HepG2 (cell line): ENCODE data around the gene COG4. TPM values are rescaled to one million over a fixed set of nuclear protein-coding genes. Genes with fewer than 3 reads are reported as not detected.

Experiments used
- ATAC-seq: fragments of 200-7000 bp; cut with Tn5 transposase; 3 replicates; pipeline ENCODE4 v1.9.1; 2020; ENCODE audit warnings: mild to moderate bottlenecking, moderate library complexity
- BruUV-seq: library from RNA; stranded (reverse); fragments of 400-500 nt; replicated peaks from 2 replicates; lab custom pipeline; 2021; lab: Mats Ljungman, UMichigan
- CTCF ChIA-PET: fragments of 300-600 bp; formaldehyde crosslinking; extraction: SDS; loops from one replicate; lab custom pipeline; 2021; ENCODE audit warnings: low total read pairs, inconsistent platforms, low intra/inter-chr PET ratio; lab: Yijun Ruan, JAX
- POLR2A ChIA-PET: fragments of 350-600 bp; sonication (Branson Sonifier 250); formaldehyde crosslinking; loops from one replicate; lab custom pipeline; 2020; ENCODE audit warnings: antibody characterized with exemption, inconsistent platforms; lab: Yijun Ruan, JAX
- DNase-seq: peaks from one replicate; pipeline ENCODE4 v3.0.0-alpha.2; 2015; ENCODE audit warnings: low spot score
- FAIRE-seq: peaks from 3 replicates; lab custom pipeline; 2011; peaks lifted over from hg19 to GRCh38; lab: Jason Lieb, UNC
- H2AFZ ChIP-seq: one replicate; pipeline ENCODE4 v1.6.1; 2011; ENCODE audit warnings: low read length, inconsistent platforms
- H3K27ac ChIP-seq: fragments of 300-600 bp; 3 replicates; pipeline ENCODE4 v1.8.0; 2011; ENCODE audit warnings: mixed run types, mild to moderate bottlenecking, mixed read lengths, low read length, inconsistent platforms; ENCODE audit not compliant: insufficient read depth; ENCODE audit errors: extremely low read length
- H3K27me3 ChIP-seq, 2 experiments: fragments of 200-600 bp in 1 of 2; 2 replicates in 1 of 2; 3 replicates in 1 of 2; pipeline versions ENCODE4 v1.6.0 to v1.8.0; 2011; ENCODE audit warnings: low read length in 2 of 2, mild to moderate bottlenecking in 2 of 2, moderate library complexity in 2 of 2, inconsistent platforms in 1 of 2; ENCODE audit not compliant: insufficient read depth in 2 of 2, control insufficient read depth in 1 of 2
- H3K36me3 ChIP-seq, 2 experiments: fragments of 200-600 bp in 1 of 2; replicated peaks in 1 of 2; 2 replicates in 1 of 2; 3 replicates in 1 of 2; pipeline versions ENCODE4 v1.5.1 to v1.8.0; 2011; ENCODE audit warnings: low read length in 2 of 2, inconsistent platforms in 1 of 2; ENCODE audit not compliant: insufficient read depth in 2 of 2, control insufficient read depth in 1 of 2
- H3K4me1 ChIP-seq: 2 replicates; pipeline ENCODE4 v1.5.1; 2012; ENCODE audit warnings: low read length, inconsistent platforms; ENCODE audit not compliant: insufficient read depth
- H3K4me2 ChIP-seq: 2 replicates; pipeline ENCODE4 v1.6.0; 2011; ENCODE audit warnings: low read depth, low read length, inconsistent platforms
- H3K4me3 ChIP-seq, 3 experiments: fragments of 200-600 bp in 1 of 3; sonication (generic), shearing (Covaris generic) in 1 of 3; replicated peaks in 1 of 3; 2 replicates each; pipeline ENCODE4 v1.5.1; 2011 to 2016; ENCODE audit warnings: low read length in 3 of 3, inconsistent platforms in 2 of 3, low read depth in 2 of 3, mild to moderate bottlenecking in 2 of 3, control low read depth in 1 of 3, mixed read lengths in 1 of 3; ENCODE audit not compliant: insufficient read depth in 1 of 3
- H3K79me2 ChIP-seq: one replicate; pipeline ENCODE4 v1.6.1; 2011; ENCODE audit warnings: low read length, inconsistent platforms; ENCODE audit not compliant: insufficient read depth
- H3K9ac ChIP-seq: 2 replicates; pipeline ENCODE4 v1.6.0; 2011; ENCODE audit warnings: mild to moderate bottlenecking, low read depth, low read length, inconsistent platforms; ENCODE audit not compliant: insufficient read depth
- H3K9me3 ChIP-seq: 2 replicates; pipeline ENCODE4 v1.5.1; 2012; ENCODE audit warnings: mild to moderate bottlenecking, low read length
- H4K20me1 ChIP-seq: 2 replicates; pipeline ENCODE4 v1.6.0; 2011; ENCODE audit warnings: inconsistent platforms, mild to moderate bottlenecking, low read length, moderate library complexity; ENCODE audit not compliant: insufficient read depth
- CAMTA2 ChIP-seq: sonication (generic); formaldehyde crosslinking; IDR thresholded peaks from 2 replicates; pipeline ENCODE4 v1.4.0; 2020; ENCODE audit warnings: mild to moderate bottlenecking, missing genetic modification reagents, borderline replicate concordance
- JUND ChIP-seq: sonication (generic); formaldehyde crosslinking; IDR thresholded peaks from 2 replicates; pipeline ENCODE4 v1.8.0; 2022; ENCODE audit warnings: mild to moderate bottlenecking, missing genetic modification reagents
- NFYC ChIP-seq: IDR thresholded peaks from 2 replicates; pipeline ENCODE4 v1.6.1; 2016; ENCODE audit warnings: missing genetic modification reagents, missing compliant biosample characterization
- POLR2AphosphoS5 ChIP-seq: IDR thresholded peaks from 2 replicates; pipeline ENCODE4 v1.6.1; 2012; ENCODE audit warnings: low read depth, low read length
- RBFOX2 ChIP-seq: fragments of 200-400 bp; formaldehyde crosslinking; IDR thresholded peaks from 2 replicates; pipeline ENCODE4 v1.6.1; 2017; ENCODE audit warnings: low read depth, mild to moderate bottlenecking, low read length
- SYNCRIP ChIP-seq: fragments of 200-400 bp; formaldehyde crosslinking; IDR thresholded peaks from 2 replicates; pipeline ENCODE4 v1.6.1; 2018; ENCODE audit warnings: mild to moderate bottlenecking, low read depth, low read length; ENCODE audit not compliant: insufficient read depth
- ZNF121 ChIP-seq: sonication (generic); formaldehyde crosslinking; IDR thresholded peaks from 2 replicates; pipeline ENCODE4 v1.5.0; 2020; ENCODE audit warnings: mild to moderate bottlenecking, missing genetic modification reagents
- ZNF124 ChIP-seq: sonication (generic); formaldehyde crosslinking; IDR thresholded peaks from 2 replicates; pipeline ENCODE4 v1.4.0; 2020; ENCODE audit warnings: missing genetic modification reagents
- ZNF605 ChIP-seq: sonication (generic); formaldehyde crosslinking; IDR thresholded peaks from 2 replicates; pipeline ENCODE4 v1.8.0; 2022; ENCODE audit warnings: mild to moderate bottlenecking, missing genetic modification reagents
- WGBS: methylation state at CpG from one replicate; pipeline ENCODE4 v1.1.6; 2017; ENCODE audit warnings: low lambda C conversion rate; 5-methylcytosine and 5-hydroxymethylcytosine counted together
- in situ Hi-C: cut with HindIII; loops from 2 replicates; pipeline ENCODE4 v1.10.0; 2017; ENCODE audit warnings: low pct_unique_long_range_greater_than_20kb; ENCODE audit not compliant: extremely low pct_ligation_motif_present
- intact Hi-C: fragments of 100-400 bp; cut with micrococcal nuclease; formaldehyde crosslinking; loops from one replicate; pipeline ENCODE4 v1.10.0; 2022; ENCODE audit not compliant: unreplicated experiment
- polyA plus RNA-seq, 8 experiments: library from polyadenylated mRNA; depleted of rRNA in 3 of 8; stranded (reverse) in 7 of 8; unstranded in 1 of 8; fragments of >200 nt; fragmentation: Illumina TruSeq in 4 of 8; extraction: Trizol in 4 of 8; gene quantifications; 2 replicates each; pipeline versions ENCODE4 v1.2.1 to v1.2.3, GENCODE V29; 2011 to 2016; ENCODE audit warnings: low read depth in 4 of 8, missing spikeins in 1 of 8, mixed read lengths in 1 of 8; ENCODE audit not compliant: insufficient read depth in 1 of 8
- total RNA-seq, 5 experiments: library from RNA; depleted of rRNA; stranded (reverse); fragments of >200 nt; fragmentation: Illumina TruSeq; extraction: Trizol; gene quantifications; 2 replicates each; pipeline ENCODE4 v1.2.3, GENCODE V29; 2016; ENCODE audit warnings: low read depth in 1 of 5
- TF ChIP-seq, protein P1 (sequence below): IDR thresholded peaks from 2 replicates; pipeline ENCODE4 v1.6.1; 2016; ENCODE audit warnings: missing biosample characterization, missing genetic modification reagents, low read depth
- TF ChIP-seq, protein P2 (sequence below): sonication (generic); formaldehyde crosslinking; IDR thresholded peaks from 2 replicates; pipeline ENCODE4 v1.4.0; 2020; ENCODE audit warnings: missing genetic modification reagents, borderline replicate concordance
- TF ChIP-seq, protein P3 (sequence below): sonication (generic); formaldehyde crosslinking; IDR thresholded peaks from 2 replicates; pipeline ENCODE4 v1.8.1; 2022; ENCODE audit warnings: low read depth, mild to moderate bottlenecking, missing genetic modification reagents

The COG4 gene
- total and polyA plus RNA-seq, 2 of the 13 experiments (the other 11 are each of a cell fraction or from before 2014, with no cell fraction given), result 51.1 to 73.8 TPM

DNA sequence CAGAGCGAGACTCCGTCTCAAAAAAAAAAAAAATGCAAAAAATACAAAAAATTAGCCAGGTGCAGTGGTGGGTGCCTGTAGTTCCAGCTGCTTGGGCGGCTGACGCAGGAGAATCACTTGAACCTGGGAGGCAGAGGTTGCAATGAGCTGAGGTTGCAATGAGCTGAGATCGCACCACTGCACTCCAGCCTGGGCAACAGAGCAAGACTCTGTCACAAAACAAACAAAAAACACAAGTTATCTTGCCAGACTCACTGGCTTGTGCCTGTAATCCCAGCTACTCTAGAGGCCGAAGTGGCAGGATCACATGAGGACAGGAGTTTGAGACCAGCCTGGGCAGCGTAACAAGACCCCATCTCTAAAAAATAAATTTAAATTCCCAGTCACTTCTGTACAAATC lies 81.0 kb downstream of the COG4 start:
- H3K9ac ChIP-seq, result no peak overlapping the region
- TF ChIP-seq ZNF121 (CRISPR knock-in tag) (peak; percentile 96), ZNF124 (CRISPR knock-in tag) (no peak)
- TF ChIP-seq, all 625 proteins: peak for 1
- no peak for DNase-seq
- intact Hi-C loops (no loop called here), in situ Hi-C loops (no loop called here)
- no TSS peak for BruUV-seq
- ChIA-PET CTCF (no interaction called here), POLR2A (interaction anchor here (5.4 to 8.3 kb wide), 3 partner anchors 12 to 62 kb away, joined by 61 to 78 read pairs (median 75); partner anchors contain the start of gene FCSK)
- Histone ChIP-seq H3K4me2 (no peak overlapping the region), H3K27me3 (no peaks in the 10 kb centered on the region; a peak in 1 of 5 replicates), H4K20me1 (no peaks in the 10 kb centered on the region), H3K79me2 (peaks cover 12% of the 10 kb centered on the region), H3K9me3 (no peaks in the 10 kb centered on the region), H3K4me3 (no peak overlapping the region), H2AFZ (no peak overlapping the region), H3K36me3 (no peaks in the 10 kb centered on the region), H3K27ac (no peak overlapping the region), H3K4me1 (peaks cover 60% of the 10 kb centered on the region)
- no peak for FAIRE-seq
- WGBS, result 76% methylated on average over 7 of the region's 7 CpGs
- ATAC-seq, result no peak

DNA sequence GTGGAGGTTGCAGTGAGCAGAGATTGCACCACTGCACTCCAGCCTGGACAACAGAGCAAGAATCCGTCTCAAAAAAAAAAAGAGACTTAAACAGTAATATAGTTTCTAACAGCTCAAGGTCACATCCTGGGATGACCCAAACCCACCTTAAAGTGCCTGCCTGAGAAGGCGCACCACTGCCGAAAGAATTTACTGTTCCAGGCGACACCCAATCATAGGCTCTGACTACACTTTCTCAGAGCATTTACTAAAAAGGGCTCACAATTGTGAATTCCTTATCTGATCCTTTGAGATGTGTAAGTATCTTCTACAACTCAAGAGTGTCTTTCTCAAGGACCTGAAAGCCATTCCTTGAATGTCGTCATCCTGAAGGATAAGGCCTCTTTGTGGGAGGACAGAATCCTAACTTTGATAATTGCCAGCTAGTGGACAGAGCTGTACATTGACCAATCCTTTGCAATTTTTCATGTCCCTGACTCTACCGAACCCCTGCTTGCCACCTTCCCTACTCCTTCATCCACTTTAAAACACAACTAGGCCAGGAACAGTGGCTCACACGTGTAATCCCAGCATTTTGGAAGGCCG lies 81.9 kb downstream of the COG4 start:
- ATAC-seq (no peak), DNase-seq (no peak), FAIRE-seq (peak; percentile 32)
- H3K4me1 ChIP-seq, result peaks cover 60% of the 10 kb centered on the region
- H3K4me2 ChIP-seq, result peak overlapping the region; percentile 34
- ChIA-PET CTCF (no interaction called here), POLR2A (interaction anchor here (0.7 to 8.3 kb wide), 6 partner anchors 9 to 94 kb away, joined by 3 to 78 read pairs (median 35); partner anchors contain the start of genes DDX19A and FCSK)
- H3K9me3 ChIP-seq, result no peaks in the 10 kb centered on the region
- H4K20me1 ChIP-seq, result no peaks in the 10 kb centered on the region
- H3K9ac ChIP-seq, result no peak overlapping the region
- peak overlapping the region; percentile 45 for H2AFZ ChIP-seq
- no TSS peak for BruUV-seq
- in situ Hi-C loops (no loop called here), intact Hi-C loops (no loop called here)
- H3K27me3 ChIP-seq, result no peaks in the 10 kb centered on the region; a peak in 1 of 5 replicates
- H3K79me2 ChIP-seq, result peaks cover 20% of the 10 kb centered on the region
- no peaks in the 10 kb centered on the region for H3K36me3 ChIP-seq
- no peak overlapping the region for H3K4me3 ChIP-seq
- 28% methylated on average over 8 of the region's 8 CpGs for WGBS
- no peak overlapping the region for H3K27ac ChIP-seq
- TF ChIP-seq RBFOX2 (no peak), NFYC (no peak), SYNCRIP (no peak), POLR2AphosphoS5 (no peak), CAMTA2 (CRISPR knock-in tag) (peak; percentile 55; the same call in 1 of the 2 replicates), ZNF605 (CRISPR knock-in tag) (0 out of 2 replicates have a peak, but pooled peaks have one; percentile 13), JUND (CRISPR knock-in tag) (no peak)
- TF ChIP-seq, protein P1, sequence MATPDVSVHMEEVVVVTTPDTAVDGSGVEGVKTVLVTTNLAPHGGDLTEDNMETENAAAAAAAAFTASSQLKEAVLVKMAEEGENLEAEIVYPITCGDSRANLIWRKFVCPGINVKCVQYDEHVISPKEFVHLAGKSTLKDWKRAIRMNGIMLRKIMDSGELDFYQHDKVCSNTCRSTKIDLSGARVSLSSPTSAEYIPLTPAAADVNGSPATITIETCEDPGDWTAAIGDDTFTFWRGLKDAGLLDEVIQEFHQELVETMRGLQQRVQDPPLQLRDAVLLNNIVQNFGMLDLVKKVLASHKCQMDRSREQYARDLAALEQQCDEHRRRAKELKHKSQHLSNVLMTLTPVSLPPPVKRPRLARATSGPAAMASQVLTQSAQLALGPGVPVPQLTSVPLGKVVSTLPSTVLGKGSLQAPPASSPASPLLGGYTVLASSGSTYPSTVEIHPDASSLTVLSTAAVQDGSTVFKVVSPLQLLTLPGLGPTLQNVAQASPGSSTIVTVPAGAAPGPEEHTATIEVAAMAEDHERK (CRISPR knock-in tag), result no peak
- TF ChIP-seq, protein P2, sequence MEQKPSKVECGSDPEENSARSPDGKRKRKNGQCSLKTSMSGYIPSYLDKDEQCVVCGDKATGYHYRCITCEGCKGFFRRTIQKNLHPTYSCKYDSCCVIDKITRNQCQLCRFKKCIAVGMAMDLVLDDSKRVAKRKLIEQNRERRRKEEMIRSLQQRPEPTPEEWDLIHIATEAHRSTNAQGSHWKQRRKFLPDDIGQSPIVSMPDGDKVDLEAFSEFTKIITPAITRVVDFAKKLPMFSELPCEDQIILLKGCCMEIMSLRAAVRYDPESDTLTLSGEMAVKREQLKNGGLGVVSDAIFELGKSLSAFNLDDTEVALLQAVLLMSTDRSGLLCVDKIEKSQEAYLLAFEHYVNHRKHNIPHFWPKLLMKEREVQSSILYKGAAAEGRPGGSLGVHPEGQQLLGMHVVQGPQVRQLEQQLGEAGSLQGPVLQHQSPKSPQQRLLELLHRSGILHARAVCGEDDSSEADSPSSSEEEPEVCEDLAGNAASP, result peak; percentile 20; the same call in 1 of the 2 replicates
- TF ChIP-seq, protein P3, sequence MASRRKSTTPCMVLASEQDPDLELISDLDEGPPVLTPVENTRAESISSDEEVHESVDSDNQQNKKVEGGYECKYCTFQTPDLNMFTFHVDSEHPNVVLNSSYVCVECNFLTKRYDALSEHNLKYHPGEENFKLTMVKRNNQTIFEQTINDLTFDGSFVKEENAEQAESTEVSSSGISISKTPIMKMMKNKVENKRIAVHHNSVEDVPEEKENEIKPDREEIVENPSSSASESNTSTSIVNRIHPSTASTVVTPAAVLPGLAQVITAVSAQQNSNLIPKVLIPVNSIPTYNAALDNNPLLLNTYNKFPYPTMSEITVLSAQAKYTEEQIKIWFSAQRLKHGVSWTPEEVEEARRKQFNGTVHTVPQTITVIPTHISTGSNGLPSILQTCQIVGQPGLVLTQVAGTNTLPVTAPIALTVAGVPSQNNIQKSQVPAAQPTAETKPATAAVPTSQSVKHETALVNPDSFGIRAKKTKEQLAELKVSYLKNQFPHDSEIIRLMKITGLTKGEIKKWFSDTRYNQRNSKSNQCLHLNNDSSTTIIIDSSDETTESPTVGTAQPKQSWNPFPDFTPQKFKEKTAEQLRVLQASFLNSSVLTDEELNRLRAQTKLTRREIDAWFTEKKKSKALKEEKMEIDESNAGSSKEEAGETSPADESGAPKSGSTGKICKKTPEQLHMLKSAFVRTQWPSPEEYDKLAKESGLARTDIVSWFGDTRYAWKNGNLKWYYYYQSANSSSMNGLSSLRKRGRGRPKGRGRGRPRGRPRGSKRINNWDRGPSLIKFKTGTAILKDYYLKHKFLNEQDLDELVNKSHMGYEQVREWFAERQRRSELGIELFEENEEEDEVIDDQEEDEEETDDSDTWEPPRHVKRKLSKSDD (CRISPR knock-in tag), result no peak
